GM18505 (cell line): Measurements from ENCODE around the gene GAD1.

Experiments used
- ATAC-seq: cut with Tn5 transposase; IDR thresholded peaks from one replicate; pipeline ENCODE4 v1.9.1; 2021; ENCODE audit not compliant: unreplicated experiment
- POLR2A ChIP-seq: IDR thresholded peaks from 4 replicates; pipeline ENCODE4 v1.6.1; 2011; ENCODE audit warnings: borderline replicate concordance; ENCODE audit not compliant: insufficient read depth, insufficient read length; ENCODE audit errors: extremely low read depth

Gene GAD1

DNA sequence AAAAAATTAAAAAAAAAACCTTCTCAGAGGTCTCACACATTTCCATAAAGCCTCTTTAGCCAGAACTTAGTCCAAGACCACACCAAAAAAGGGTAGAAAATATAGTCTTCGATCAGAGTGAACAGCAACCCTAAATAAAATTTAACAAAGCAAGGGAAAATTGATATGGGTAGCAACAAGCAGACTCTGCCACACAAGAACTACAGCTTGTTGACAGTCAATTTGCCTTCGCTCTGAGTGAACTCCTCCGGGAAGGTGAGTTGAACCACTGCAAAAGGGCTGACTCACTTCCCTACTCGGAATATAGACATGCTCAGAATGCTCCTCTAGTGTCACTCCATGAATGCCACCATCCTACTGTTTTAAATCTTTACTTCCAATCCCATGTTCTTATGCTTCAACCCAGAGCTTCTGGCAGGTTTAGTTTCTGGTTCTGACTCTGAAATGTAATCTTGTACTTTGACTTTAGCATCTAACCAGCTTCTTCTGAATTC is 24.1 kb downstream of the GAD1 start:
- TF ChIP-seq POLR2A = no peak
- no peak for ATAC-seq

DNA sequence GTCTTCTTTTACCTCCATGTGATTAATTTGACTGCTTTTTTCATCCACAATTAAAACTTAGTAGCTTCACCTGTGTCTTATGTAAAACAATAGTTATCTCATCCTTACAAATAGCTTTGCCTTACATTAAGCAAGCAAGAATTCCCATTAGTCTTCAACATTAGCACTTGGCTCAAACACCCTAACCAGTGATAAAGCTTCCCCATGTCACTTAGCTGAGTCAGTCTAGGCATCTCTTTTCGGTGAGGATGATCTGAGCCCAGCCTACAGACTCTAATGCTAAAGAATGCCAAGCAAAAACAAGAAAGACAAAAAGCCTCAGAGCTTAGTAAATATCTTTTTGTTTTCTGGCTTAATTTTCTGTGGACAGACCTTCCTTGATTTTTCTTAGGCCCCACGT is 26.1 kb downstream of the GAD1 start:
- TF ChIP-seq POLR2A = no peak
- ATAC-seq = no peak

DNA sequence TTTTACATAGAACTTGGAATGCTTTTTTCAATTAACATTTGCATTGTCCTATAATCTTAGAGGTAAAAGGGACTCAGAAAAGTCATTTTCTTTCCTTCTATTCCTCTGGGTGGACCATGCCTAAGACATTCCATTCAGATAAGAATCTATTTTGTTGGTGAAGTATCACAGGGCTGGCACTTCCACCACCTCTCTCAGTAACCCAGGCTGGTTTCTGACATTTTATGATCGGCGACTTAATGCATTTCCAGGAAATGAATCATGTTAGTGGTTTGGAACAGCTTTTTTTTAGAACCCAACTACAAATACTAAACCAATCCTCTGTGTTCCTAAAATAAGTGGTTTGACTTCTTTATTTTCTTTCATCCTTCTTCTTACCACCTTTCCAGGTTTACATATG is 27.0 kb downstream of the GAD1 start:
- TF ChIP-seq POLR2A = no peak
- no peak for ATAC-seq

DNA sequence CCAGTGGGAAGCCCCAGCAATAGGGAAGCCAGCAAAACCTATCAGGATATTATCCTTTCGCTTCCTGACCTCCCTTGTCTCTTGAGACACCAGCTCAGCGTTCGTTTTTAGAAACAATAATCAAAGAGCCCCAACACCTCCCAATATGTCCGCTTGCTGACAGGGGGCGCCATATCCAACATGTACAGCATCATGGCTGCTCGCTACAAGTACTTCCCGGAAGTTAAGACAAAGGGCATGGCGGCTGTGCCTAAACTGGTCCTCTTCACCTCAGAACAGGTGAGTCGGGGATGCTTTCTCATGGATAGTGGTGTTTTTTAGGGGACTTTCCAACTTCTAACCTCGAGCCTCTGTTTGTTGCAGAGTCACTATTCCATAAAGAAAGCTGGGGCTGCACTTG is 28.7 kb downstream of the GAD1 start:
- ATAC-seq = no peak
- TF ChIP-seq POLR2A = no peak

DNA sequence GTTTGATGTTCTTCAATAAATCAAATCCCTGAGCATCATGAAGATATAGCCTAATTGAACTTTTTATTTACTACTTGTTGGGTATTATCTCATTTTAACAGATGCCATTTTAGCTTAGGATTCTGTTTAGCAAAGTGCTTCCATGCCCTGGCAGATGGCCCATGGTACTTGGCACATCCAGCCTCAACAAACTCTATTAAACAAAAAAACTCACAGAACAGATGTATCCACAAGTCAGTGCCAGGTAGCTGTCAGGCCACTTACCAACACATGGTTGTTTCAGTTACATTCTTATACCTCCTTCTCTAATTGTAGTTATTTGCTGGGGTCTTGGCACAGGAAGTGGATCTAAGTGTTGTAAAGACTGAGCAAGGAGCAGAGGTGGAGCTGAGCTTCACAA is 29.6 kb downstream of the GAD1 start:
- no peak for ATAC-seq
- TF ChIP-seq POLR2A = no peak

DNA sequence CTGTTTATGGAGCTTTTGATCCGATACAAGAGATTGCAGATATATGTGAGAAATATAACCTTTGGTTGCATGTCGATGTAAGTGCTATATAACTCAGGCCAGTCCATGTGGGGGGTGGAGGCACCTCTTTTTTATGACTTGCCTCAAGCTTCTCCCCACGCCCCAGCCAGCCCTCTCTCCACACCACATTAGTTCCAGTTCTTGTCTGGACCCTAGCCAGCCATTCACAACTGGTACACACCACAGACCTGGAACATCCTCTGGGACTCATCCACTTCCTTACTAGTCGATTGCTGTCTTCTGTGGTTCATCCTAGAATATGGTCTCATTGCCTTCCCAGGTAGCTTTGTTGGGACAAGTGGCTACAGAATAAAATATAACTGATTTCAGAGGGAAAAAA is 31.0 kb downstream of the GAD1 start:
- no peak for ATAC-seq
- no peak for TF ChIP-seq POLR2A

DNA sequence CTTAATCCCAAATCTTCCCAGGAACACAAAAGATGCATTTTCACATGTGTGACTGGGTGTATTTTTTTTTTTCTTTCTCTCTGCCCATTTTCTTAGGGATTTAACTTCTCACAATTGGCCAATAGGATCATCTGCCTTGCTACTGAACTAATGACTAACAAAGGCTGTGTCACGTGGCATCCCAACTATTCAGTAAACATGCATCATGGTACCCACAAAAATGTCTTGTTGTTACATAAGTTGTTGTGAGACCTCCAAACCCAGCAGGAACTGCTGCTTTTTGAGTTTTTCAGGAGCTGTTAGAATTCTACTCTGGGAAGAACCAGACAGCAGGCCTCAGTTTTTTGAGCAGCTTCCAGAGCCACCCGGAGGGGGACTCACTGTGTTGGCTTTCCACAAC is 31.9 kb downstream of the GAD1 start:
- no peak for TF ChIP-seq POLR2A
- no peak for ATAC-seq

DNA sequence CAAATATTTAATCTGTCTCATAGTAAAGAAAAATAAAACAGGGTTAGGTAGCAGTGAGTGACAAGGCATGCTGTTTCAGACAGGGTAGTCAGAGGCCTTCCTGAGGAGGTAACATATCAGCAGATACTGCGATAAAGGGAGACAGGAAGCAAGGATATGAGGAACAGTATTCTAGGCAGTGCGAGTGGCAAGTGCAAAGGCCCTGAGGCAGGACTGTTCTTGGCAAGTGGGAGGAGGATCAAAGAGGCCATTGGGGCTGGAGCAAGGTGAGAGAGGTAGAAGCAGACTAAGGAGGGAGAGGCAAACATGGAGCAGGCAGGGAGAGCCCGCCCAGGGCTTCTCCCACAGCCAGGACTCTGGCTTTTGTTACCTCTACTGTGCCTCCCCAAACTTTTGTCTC is 33.6 kb downstream of the GAD1 start:
- no peak for TF ChIP-seq POLR2A
- no peak for ATAC-seq

DNA sequence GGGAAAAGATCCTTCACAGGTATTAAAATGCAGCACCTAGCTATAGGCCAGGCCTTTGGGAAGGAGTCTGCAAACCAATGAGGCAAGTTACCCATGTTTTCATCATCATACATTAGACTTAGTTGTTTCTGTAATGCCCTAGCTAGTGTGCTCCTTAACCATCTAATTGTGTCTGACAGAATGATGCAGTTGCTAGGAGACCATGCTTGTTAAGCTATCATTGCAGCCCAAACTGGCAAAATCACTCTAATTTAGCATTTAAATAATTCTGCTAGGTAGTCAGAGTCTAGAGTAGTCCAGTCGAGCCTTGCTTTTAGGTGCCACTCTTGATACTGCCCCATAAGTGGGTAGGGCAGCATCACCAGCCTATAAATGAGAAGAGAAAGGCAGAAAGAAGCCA is 34.9 kb downstream of the GAD1 start:
- no peak for ATAC-seq
- TF ChIP-seq POLR2A = no peak

DNA sequence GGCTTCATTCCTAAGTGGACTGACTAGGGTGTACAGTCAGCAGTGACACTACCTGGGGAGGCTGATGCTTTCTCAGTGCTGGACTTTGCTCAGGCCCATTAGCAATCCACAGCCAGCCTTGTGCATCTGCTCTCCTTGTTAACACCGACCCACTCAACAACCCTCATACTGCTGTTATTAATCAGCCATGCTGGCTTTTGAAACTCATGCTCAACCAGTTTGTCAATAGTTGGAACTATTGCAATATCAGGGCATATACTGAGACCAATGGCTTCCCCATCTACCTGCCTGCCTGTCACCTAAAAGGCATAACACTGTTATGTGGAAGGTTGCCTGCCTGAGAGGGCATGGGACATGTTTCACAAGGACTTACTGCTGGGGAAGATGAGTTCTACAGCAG is 39.4 kb downstream of the GAD1 start:
- ATAC-seq = no peak
- TF ChIP-seq POLR2A = no peak

DNA sequence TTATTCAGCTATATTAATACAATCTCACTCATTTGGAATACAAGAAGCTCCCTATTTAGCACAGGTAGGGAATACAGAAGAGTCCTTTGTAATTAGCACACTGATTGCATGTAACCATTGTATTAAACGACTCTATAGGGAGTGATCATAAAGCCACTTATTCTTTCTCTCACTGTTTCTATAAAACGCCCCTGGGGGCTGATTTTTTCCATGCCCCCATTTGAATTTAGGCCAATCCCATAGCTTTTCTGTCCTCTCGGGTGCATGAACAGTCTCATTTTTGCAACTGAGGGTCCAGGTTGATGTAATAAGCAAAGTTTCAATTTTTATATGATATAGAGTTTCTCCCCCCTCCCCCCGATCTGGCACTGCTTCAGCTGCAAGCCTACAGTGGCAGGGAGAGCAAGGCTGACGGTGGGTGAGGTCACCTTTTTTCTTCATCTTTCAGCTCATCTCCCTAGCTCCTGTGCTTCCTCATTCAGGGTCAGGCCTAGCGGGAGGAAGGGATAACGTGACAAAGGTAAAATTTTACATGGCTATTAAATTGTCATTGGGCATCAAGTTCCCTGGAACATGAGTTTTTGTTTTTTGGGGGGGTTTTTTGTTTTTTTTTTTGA is 45.7 kb downstream of the GAD1 start:
- no peak for TF ChIP-seq POLR2A
- no peak for ATAC-seq

DNA sequence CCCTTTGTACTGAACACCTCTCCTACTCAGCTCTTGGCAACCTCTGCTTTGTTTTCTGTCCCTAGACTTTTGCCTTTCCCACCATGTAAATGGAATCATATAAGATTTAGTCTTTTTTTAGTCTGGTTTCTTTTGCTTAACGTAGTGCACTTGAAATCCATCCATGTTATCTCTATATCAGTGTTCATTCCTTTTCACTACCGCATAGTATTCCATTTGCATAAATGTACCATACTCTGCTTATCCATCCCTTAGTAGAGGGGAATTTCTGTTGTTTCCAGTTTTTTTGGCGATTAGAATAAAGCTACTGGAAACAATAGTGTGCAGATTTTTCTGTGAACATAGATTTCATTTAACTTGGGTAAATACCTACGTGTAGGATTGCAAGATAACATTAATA is 46.4 kb downstream of the GAD1 start:
- TF ChIP-seq POLR2A = no peak

DNA sequence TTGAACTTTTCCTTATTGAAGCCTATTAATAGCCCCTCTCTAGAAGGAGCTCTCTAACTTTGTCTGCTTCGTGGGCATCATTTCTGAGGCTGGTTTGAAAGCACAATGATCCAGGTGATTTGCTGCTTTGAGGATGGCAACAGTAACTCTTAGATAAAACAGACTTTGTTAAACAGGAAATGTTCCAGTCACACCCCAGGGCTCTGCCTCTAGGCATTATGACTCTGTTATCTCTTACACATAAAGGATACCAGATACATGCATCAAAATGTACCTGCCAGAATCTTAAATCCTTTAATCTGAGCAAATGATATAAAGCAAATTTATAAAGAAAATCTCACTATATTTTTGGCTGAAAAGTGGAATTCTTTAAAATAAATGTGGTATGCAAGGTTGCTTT is 52.3 kb downstream of the GAD1 start:
- ATAC-seq = no peak
- TF ChIP-seq POLR2A = no peak

More for the DNA sequence above, 46.4 kb downstream of the GAD1 start:
- ATAC-seq = no peak

DNA sequence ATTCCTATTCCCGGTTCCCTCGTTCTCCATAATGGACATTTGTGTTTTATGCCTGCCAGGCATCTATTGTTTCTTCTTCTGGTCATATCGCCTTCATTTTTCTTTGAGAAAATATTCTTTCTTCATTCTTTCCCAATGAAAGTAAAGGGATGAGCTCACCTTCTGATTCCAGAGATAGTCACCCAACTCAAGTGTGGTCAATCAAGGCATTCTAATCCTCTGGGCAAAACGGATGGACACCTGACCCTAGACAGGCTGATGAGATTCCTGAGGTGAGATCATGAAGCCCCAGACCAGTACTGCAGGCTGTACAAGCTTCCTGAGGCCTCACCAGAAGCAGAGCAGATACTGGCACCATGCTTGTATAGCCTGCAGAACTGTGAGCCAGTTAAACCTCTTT is 52.8 kb downstream of the GAD1 start:
- ATAC-seq = no peak
- no peak for TF ChIP-seq POLR2A
